OCI-LY3 (cell line): ENCODE results near the gene EHD2.
"Not testable (repeated sequence)": the region's sequence is repeated elsewhere in the genome, so short reads cannot be mapped to it uniquely, and the experiment has no call there.

ENCODE experiments used
- EZH2phosphoT487 ChIP-seq: fragments of 200-600 bp; shearing (Covaris generic); IDR thresholded peaks from 2 replicates; pipeline ENCODE4 v1.6.1; 2018; ENCODE audit warnings: antibody characterized with exemption, mixed run types, low read depth
- TF ChIP-seq, protein P1 (sequence below): fragments of 200-600, 300-600 bp; sonication (generic); IDR thresholded peaks from 2 replicates; pipeline ENCODE4 v1.5.1; 2014; ENCODE audit warnings: antibody characterized with exemption, low read length, low read depth

DNA sequence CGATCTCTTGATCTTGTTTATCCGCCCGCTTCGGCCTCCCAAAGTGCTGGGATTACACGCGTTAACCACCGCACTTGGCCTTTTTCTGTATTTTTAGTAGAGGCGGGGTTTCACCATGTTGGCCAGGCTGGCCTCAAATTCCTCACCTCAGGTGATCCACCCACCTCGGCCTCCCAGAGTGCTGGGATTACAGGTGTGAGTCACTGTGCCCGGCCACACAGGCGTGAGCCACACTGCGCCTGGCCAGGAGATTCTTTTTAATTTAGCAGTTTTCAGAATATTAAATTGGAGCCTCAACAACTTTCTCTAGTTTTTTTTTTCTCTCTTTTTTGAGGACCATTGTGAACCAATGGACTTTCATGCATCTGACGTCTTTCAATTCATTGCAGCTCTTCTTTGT, 76.6 kb downstream of the EHD2 start:
- TF ChIP-seq, protein P1, sequence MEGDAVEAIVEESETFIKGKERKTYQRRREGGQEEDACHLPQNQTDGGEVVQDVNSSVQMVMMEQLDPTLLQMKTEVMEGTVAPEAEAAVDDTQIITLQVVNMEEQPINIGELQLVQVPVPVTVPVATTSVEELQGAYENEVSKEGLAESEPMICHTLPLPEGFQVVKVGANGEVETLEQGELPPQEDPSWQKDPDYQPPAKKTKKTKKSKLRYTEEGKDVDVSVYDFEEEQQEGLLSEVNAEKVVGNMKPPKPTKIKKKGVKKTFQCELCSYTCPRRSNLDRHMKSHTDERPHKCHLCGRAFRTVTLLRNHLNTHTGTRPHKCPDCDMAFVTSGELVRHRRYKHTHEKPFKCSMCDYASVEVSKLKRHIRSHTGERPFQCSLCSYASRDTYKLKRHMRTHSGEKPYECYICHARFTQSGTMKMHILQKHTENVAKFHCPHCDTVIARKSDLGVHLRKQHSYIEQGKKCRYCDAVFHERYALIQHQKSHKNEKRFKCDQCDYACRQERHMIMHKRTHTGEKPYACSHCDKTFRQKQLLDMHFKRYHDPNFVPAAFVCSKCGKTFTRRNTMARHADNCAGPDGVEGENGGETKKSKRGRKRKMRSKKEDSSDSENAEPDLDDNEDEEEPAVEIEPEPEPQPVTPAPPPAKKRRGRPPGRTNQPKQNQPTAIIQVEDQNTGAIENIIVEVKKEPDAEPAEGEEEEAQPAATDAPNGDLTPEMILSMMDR, result not testable (repeated sequence)
- TF ChIP-seq EZH2phosphoT487, result not testable (repeated sequence)
